ENCODE measurements around the gene SPATC1L.
A peak's percentile ranks its signal among the peaks of the same experiment; 100 is the strongest.

Gene SPATC1L

DNA sequence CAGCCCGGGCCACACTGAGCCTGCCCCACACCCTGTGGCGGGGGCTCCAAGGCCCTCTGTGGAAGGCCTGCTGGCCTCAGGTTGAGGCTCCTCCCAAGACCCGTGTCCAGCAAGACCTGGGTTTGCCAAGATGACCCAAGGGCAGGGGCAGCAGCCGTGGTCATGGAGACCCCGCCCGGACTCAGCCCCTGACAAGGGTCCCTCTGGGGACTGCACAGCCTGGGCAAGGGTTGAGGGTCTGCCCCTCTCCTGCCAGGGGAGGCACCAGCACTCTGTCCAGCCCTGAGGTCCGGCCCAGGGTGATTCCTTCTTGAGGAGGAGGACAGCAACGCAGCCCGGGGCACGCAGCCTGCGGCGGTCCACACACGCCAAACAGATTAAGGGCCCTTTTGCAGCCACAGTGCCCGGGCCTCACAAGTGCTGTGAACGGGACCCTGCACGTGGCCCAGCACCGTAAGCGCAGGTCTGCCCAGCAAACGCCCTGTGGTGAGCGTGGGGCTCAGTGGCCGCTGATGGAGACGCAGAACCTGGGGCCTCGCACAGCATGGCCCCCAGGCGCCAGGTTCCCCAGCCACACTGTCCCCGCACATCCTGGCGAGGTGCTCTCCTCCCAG lies 3.4 kb downstream of the SPATC1L start:
- Histone ChIP-seq H3K27ac (replicated peaks) (peak overlapping the region; percentile 69), H3K27me3 (ENCODE audit: insufficient read depth, poor library complexity, severe bottlenecking) (peaks cover 3% of the 10 kb centered on the region), H3K4me3 (replicated peaks; ENCODE audit: insufficient read depth, low read length) (no peak overlapping the region)
- DNase-seq (ENCODE audit: low read depth in 1 of 2, low spot score in 1 of 2): no peak
- TF ChIP-seq, protein P1, sequence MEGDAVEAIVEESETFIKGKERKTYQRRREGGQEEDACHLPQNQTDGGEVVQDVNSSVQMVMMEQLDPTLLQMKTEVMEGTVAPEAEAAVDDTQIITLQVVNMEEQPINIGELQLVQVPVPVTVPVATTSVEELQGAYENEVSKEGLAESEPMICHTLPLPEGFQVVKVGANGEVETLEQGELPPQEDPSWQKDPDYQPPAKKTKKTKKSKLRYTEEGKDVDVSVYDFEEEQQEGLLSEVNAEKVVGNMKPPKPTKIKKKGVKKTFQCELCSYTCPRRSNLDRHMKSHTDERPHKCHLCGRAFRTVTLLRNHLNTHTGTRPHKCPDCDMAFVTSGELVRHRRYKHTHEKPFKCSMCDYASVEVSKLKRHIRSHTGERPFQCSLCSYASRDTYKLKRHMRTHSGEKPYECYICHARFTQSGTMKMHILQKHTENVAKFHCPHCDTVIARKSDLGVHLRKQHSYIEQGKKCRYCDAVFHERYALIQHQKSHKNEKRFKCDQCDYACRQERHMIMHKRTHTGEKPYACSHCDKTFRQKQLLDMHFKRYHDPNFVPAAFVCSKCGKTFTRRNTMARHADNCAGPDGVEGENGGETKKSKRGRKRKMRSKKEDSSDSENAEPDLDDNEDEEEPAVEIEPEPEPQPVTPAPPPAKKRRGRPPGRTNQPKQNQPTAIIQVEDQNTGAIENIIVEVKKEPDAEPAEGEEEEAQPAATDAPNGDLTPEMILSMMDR (IDR thresholded peaks at IDR 0.05; ENCODE audit: insufficient read depth, low read length): no peak
- no peak for TF ChIP-seq POLR2AphosphoS5 (IDR thresholded peaks at IDR 0.05; ENCODE audit: low read depth)
- TF ChIP-seq, protein P2, sequence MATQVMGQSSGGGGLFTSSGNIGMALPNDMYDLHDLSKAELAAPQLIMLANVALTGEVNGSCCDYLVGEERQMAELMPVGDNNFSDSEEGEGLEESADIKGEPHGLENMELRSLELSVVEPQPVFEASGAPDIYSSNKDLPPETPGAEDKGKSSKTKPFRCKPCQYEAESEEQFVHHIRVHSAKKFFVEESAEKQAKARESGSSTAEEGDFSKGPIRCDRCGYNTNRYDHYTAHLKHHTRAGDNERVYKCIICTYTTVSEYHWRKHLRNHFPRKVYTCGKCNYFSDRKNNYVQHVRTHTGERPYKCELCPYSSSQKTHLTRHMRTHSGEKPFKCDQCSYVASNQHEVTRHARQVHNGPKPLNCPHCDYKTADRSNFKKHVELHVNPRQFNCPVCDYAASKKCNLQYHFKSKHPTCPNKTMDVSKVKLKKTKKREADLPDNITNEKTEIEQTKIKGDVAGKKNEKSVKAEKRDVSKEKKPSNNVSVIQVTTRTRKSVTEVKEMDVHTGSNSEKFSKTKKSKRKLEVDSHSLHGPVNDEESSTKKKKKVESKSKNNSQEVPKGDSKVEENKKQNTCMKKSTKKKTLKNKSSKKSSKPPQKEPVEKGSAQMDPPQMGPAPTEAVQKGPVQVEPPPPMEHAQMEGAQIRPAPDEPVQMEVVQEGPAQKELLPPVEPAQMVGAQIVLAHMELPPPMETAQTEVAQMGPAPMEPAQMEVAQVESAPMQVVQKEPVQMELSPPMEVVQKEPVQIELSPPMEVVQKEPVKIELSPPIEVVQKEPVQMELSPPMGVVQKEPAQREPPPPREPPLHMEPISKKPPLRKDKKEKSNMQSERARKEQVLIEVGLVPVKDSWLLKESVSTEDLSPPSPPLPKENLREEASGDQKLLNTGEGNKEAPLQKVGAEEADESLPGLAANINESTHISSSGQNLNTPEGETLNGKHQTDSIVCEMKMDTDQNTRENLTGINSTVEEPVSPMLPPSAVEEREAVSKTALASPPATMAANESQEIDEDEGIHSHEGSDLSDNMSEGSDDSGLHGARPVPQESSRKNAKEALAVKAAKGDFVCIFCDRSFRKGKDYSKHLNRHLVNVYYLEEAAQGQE (IDR thresholded peaks at IDR 0.05; ENCODE audit: insufficient replicate concordance, low read depth): no peak

DNA sequence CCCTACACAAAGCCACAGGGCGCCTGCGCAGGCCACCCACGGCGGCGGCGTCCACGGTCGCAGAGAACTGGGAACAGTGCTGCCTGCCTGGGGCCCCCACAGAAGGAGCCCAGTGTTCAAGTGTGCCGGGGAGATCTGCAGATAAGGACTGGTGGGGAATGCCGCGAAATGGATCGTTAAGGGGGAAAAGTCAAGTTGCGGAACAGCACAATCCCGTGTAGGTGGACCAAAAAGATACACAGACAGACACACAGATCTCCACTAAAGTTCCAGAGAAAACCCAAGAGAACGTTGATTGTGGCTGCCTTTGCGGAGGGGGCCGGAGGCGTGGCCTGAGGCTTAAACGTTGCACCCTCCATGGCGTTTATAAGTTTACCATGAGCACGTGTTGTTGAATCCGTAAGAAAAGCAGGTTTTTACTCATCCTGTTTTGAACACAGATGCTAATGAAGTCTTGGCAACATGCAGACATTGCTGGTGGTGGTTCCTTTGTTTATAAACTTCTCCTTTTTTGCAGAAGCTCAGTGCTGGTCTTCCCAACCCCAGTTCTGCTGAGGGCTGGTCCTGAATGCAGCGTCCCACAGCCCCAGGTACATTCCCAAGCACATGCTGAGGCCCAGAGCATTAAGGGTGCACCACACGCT lies 4.1 kb downstream of the SPATC1L start:
- Histone ChIP-seq H3K27ac (replicated peaks) (peak overlapping the region; percentile 69), H3K4me3 (replicated peaks; ENCODE audit: insufficient read depth, low read length) (no peak overlapping the region), H3K27me3 (ENCODE audit: insufficient read depth, poor library complexity, severe bottlenecking) (peaks cover 3% of the 10 kb centered on the region)
- peak in 1 of 2 experiments; percentile 56 for DNase-seq (ENCODE audit: low read depth in 1 of 2, low spot score in 1 of 2)
- TF ChIP-seq POLR2AphosphoS5 (IDR thresholded peaks at IDR 0.05; ENCODE audit: low read depth) (no peak), GABPA (IDR thresholded peaks at IDR 0.05; ENCODE audit: low read depth) (no peak), SPI1 (IDR thresholded peaks at IDR 0.05; ENCODE audit: borderline replicate concordance, low read depth) (no peak)
- TF ChIP-seq, protein P2 (IDR thresholded peaks at IDR 0.05; ENCODE audit: insufficient replicate concordance, low read depth): no peak
- TF ChIP-seq, protein P1 (IDR thresholded peaks at IDR 0.05; ENCODE audit: insufficient read depth, low read length): no peak

DNA sequence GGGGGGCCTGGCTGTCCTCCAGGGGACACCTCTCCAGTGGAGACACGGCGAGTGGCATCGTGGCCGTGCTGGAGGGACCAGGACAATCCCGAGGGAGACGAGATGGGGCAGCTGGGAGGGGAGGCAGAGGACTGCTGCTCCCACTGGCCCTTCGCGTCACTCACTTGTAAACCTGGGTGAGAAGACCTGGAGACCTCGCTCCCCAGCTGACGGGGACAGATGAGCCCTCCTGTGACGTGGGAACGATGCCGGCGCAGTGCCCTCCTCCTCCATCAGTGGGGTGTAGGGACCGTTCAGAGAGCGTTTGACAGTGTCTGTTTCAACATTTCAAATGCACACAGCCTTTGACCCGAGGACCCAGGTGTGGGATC lies 4.6 kb downstream of the SPATC1L start:
- no peak overlapping the region for H3K4me3 ChIP-seq (replicated peaks; ENCODE audit: insufficient read depth, low read length)
- peaks cover 3% of the 10 kb centered on the region for H3K27me3 ChIP-seq (ENCODE audit: insufficient read depth, poor library complexity, severe bottlenecking)
- no peak for DNase-seq (ENCODE audit: low read depth in 1 of 2, low spot score in 1 of 2)
- peak overlapping the region; percentile 69 for H3K27ac ChIP-seq (replicated peaks)
- TF ChIP-seq, protein P2 (IDR thresholded peaks at IDR 0.05; ENCODE audit: insufficient replicate concordance, low read depth): no peak
- TF ChIP-seq SPI1 (IDR thresholded peaks at IDR 0.05; ENCODE audit: borderline replicate concordance, low read depth) (no peak), GABPA (IDR thresholded peaks at IDR 0.05; ENCODE audit: low read depth) (no peak), POLR2AphosphoS5 (IDR thresholded peaks at IDR 0.05; ENCODE audit: low read depth) (no peak)
- TF ChIP-seq, protein P1 (IDR thresholded peaks at IDR 0.05; ENCODE audit: insufficient read depth, low read length): no peak
